Mesendoderm (in vitro differentiated cells): ENCODE measurements around the gene SFMBT1.

Source experiments
- DNase-seq: peaks from one replicate; pipeline ENCODE4 v3.0.0; 2013
- H2AK5ac ChIP-seq: 2 replicates; pipeline ENCODE4 v1.6.1; 2013; ENCODE audit warnings: low read length, inconsistent platforms
- H2BK120ac ChIP-seq: 2 replicates; pipeline ENCODE4 v1.6.1; 2013; ENCODE audit warnings: low read depth, mild to moderate bottlenecking, low read length, moderate library complexity, mixed read lengths
- H2BK15ac ChIP-seq: replicated peaks from 2 replicates; pipeline ENCODE4 v1.6.1; 2013; ENCODE audit warnings: low read depth, mild to moderate bottlenecking, moderate library complexity
- H2BK5ac ChIP-seq: 2 replicates; pipeline ENCODE4 v1.6.1; 2013; ENCODE audit warnings: low read length, inconsistent platforms
- H3K18ac ChIP-seq: 2 replicates; pipeline ENCODE4 v1.6.1; 2013; ENCODE audit warnings: mild to moderate bottlenecking, low read length, mixed read lengths
- H3K23ac ChIP-seq: one replicate; pipeline ENCODE4 v1.6.1; 2013; ENCODE audit warnings: low read length
- H3K27ac ChIP-seq: 2 replicates; pipeline ENCODE4 v1.5.1; 2013; ENCODE audit warnings: low read depth, mild to moderate bottlenecking, inconsistent platforms, low read length, moderate library complexity
- H3K27me3 ChIP-seq: 2 replicates; pipeline ENCODE4 v1.6.1; 2013; ENCODE audit warnings: low read length, control low read depth, mild to moderate bottlenecking, inconsistent platforms; ENCODE audit not compliant: insufficient read depth, poor library complexity
- H3K36me3 ChIP-seq: 2 replicates; pipeline ENCODE4 v1.6.1; 2013; ENCODE audit warnings: low read length, inconsistent platforms; ENCODE audit not compliant: control insufficient read depth, insufficient read depth
- H3K4ac ChIP-seq: one replicate; pipeline ENCODE4 v1.6.1; 2013; ENCODE audit warnings: low read depth, mild to moderate bottlenecking, low read length, moderate library complexity
- H3K4me1 ChIP-seq: 2 replicates; pipeline ENCODE4 v1.6.1; 2013; ENCODE audit warnings: low read depth, low read length, inconsistent platforms; ENCODE audit not compliant: control insufficient read depth
- H3K4me2 ChIP-seq: 2 replicates; pipeline ENCODE4 v1.6.1; 2013; ENCODE audit warnings: low read length
- H3K4me3 ChIP-seq: 2 replicates; pipeline ENCODE4 v1.5.1; 2013; ENCODE audit warnings: mild to moderate bottlenecking, low read length
- H3K56ac ChIP-seq: one replicate; pipeline ENCODE4 v1.6.1; 2013; ENCODE audit warnings: low read length
- H3K79me1 ChIP-seq: 2 replicates; pipeline ENCODE4 v1.6.1; 2013; ENCODE audit warnings: low read length, inconsistent platforms
- H3K79me2 ChIP-seq: 2 replicates; pipeline ENCODE4 v1.6.1; 2013; ENCODE audit warnings: mild to moderate bottlenecking, low read length; ENCODE audit not compliant: control insufficient read depth, insufficient read depth
- H3K9ac ChIP-seq: 2 replicates; pipeline ENCODE4 v1.6.1; 2013; ENCODE audit warnings: low read length, inconsistent platforms
- H4K5ac ChIP-seq: one replicate; pipeline ENCODE4 v1.6.1; 2013; ENCODE audit warnings: low read length
- H4K8ac ChIP-seq: one replicate; pipeline ENCODE4 v1.6.1; 2013; ENCODE audit warnings: low read depth, mild to moderate bottlenecking, control low read depth, low read length, moderate library complexity
- WGBS: extraction: QIAGEN DNeasy Blood & Tissue Kit; methylation state at CpG from one replicate; pipeline ENCODE4 v1.1.7; 2013; ENCODE audit warnings: low lambda C conversion rate, missing lambda C conversion rate; ENCODE audit not compliant: insufficient coverage; ENCODE audit errors: extremely low coverage; 5-methylcytosine and 5-hydroxymethylcytosine counted together

Gene SFMBT1

DNA sequence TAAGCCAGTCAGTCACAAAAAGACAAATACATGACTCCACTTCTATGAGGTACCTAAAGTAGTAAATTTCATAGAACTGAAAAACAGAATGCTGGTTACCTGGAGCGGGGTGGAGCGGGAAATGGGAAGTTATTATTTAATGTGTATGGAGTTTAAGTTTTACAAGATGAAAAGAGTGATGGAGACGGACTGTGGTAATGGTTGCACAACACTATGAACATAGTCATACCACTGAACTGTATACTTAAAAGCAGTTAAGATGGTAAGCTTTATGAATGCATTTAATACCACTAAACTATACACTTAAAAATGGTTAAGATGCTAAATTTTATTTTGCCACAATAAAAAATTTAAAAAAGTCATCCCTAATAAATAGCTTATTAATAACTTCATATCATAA, 23.2 kb downstream of the SFMBT1 start:
- Histone ChIP-seq H3K4me2 (no peak overlapping the region), H3K79me2 (no peaks in the 10 kb centered on the region), H3K23ac (no peak overlapping the region), H4K5ac (no peak overlapping the region), H3K36me3 (no peaks in the 10 kb centered on the region), H3K79me1 (no peaks in the 10 kb centered on the region), H3K4ac (no peak overlapping the region), H3K4me1 (peaks cover 3% of the 10 kb centered on the region), H2BK15ac (no peak overlapping the region), H2BK5ac (no peak overlapping the region), H2BK120ac (no peak overlapping the region), H4K8ac (no peak overlapping the region), H3K27me3 (no peaks in the 10 kb centered on the region), H2AK5ac (no peak overlapping the region), H3K56ac (no peak overlapping the region), H3K27ac (no peak overlapping the region), H3K4me3 (no peak overlapping the region), H3K18ac (no peak overlapping the region), H3K9ac (no peak overlapping the region)
- WGBS: 100% methylated on average over 3 of the region's 3 CpGs
- no peak for DNase-seq

DNA sequence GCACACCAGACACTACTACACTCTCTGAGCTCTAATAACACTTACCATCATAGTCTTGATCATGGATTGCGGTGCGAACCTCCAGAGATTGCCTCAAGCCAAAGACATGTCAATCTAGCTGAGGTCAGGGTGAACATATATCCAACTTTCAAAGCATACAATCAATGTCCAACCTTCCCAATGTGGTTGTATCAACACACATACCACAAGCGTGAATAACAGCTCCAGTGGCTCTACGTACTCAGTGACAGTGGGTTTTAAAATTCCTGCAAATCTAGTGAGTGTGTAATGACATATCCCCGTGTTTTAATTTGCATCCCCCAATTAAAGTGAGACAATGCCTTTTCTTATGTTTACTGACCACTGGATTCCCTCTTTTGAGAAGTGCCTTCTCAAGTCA, 29.6 kb downstream of the SFMBT1 start:
- Histone ChIP-seq H2AK5ac (no peak overlapping the region), H3K36me3 (no peaks in the 10 kb centered on the region), H3K27me3 (no peaks in the 10 kb centered on the region), H3K4me3 (no peak overlapping the region), H3K27ac (no peak overlapping the region), H3K4ac (no peak overlapping the region), H3K23ac (no peak overlapping the region), H4K5ac (no peak overlapping the region), H2BK15ac (no peak overlapping the region), H3K4me1 (peaks cover 3% of the 10 kb centered on the region), H2BK5ac (no peak overlapping the region), H2BK120ac (no peak overlapping the region), H3K79me1 (no peaks in the 10 kb centered on the region), H3K56ac (no peak overlapping the region), H3K4me2 (no peak overlapping the region), H3K79me2 (no peaks in the 10 kb centered on the region), H3K9ac (no peak overlapping the region), H4K8ac (no peak overlapping the region), H3K18ac (no peak overlapping the region)
- no peak for DNase-seq
- WGBS: no CpG with 5 or more reads among the region's 5 CpGs

DNA sequence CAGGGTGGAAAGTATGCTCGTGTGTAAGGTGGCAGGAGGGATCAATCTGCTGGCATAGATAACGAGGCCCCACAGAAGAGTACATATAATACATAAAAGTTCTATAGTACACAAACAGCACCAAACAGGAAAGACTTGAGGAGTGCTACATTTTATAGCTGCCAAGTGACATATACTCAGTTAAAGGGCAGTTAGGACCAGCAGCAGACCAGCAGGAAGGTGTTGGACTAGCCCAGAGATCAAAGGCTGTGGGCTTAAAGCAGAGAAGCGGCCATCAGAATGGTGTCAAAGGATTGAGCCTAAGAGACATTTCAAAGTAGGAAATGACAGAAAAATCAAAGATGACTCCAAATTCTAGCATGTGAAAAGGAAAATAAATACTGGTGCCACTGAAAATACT, 34.5 kb downstream of the SFMBT1 start:
- H3K9ac ChIP-seq: no peak overlapping the region
- no peak overlapping the region for H3K18ac ChIP-seq
- H3K4me1 ChIP-seq: no peaks in the 10 kb centered on the region
- H3K79me2 ChIP-seq: no peaks in the 10 kb centered on the region
- H3K27ac ChIP-seq: no peak overlapping the region
- H3K4ac ChIP-seq: no peak overlapping the region
- H2AK5ac ChIP-seq: no peak overlapping the region
- no peak overlapping the region for H4K8ac ChIP-seq
- no peak overlapping the region for H3K56ac ChIP-seq
- H2BK15ac ChIP-seq: no peak overlapping the region
- no peak overlapping the region for H3K4me3 ChIP-seq
- no peak overlapping the region for H2BK120ac ChIP-seq
- no peak for DNase-seq
- no peak overlapping the region for H4K5ac ChIP-seq
- no peak overlapping the region for H3K4me2 ChIP-seq
- H3K23ac ChIP-seq: no peak overlapping the region
- H2BK5ac ChIP-seq: no peak overlapping the region
- H3K27me3 ChIP-seq: no peaks in the 10 kb centered on the region
- WGBS: no CpG with 5 or more reads among the region's 3 CpGs
- H3K36me3 ChIP-seq: no peaks in the 10 kb centered on the region
- no peaks in the 10 kb centered on the region for H3K79me1 ChIP-seq

DNA sequence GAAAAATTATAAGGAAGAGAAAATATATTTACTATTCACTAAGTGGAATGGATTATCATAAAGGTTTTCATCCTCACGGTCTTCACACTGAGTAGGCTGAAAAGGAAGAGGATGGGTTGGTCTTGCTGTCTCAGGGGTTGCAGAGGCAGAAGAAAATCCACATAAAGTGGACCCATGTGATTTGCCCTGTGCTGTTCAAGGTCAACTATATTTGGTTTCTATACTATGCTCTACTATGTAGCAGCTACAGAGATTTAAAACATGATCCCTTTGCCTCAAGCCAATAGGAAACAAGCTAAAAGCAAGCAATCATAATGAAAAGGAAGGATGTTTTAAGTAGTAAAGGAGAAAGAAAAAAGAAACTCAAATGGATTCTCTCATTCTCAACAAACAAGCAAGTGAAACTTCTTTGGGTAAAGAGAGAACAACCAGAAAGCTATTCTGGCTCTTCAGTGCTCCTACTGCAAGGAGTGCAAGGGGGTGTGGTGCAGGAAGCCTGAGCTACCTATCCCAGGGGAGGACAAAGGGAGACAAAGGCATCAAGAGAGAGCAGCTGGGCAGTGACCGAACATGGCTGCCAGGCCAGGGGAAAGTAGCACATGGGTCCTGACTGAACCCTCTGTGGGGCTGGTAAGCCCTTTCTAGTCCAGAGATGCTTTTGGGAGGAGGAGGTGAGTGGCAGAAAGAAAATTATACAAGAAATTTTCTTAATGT, 35.9 kb downstream of the SFMBT1 start:
- Histone ChIP-seq H3K79me2 (no peaks in the 10 kb centered on the region), H3K4ac (no peak overlapping the region), H3K56ac (no peak overlapping the region), H4K5ac (no peak overlapping the region), H3K36me3 (no peaks in the 10 kb centered on the region), H3K18ac (no peak overlapping the region), H3K27ac (no peak overlapping the region), H2BK120ac (no peak overlapping the region), H2BK15ac (no peak overlapping the region), H3K23ac (no peak overlapping the region), H4K8ac (no peak overlapping the region), H3K27me3 (no peaks in the 10 kb centered on the region), H2AK5ac (no peak overlapping the region), H3K4me2 (no peak overlapping the region), H3K4me1 (no peaks in the 10 kb centered on the region), H3K79me1 (no peaks in the 10 kb centered on the region), H2BK5ac (no peak overlapping the region), H3K9ac (no peak overlapping the region), H3K4me3 (no peak overlapping the region)
- peak; percentile 6 for DNase-seq
- no CpG with 5 or more reads among the region's 2 CpGs for WGBS

DNA sequence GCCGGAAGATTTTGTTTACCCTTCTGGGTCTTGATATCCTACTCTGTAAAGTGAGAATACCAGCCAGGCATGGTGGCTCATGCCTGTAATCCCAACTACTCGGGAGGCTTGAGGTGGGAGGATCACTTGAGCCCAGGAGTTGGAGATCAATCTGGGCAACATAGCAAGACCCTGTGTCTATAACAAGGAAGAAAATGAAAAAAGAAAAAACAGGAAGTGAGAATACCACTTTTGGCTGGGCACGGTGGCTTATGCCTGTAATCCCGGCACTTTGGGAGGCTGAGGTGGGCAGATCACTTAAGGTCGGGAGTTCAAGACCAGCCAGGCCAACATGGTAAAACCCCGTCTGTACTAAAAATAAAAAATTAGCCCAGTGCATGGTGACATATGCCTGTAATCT, 36.9 kb downstream of the SFMBT1 start:
- DNase-seq: no peak
- H3K36me3 ChIP-seq: no peaks in the 10 kb centered on the region
- H3K4me2 ChIP-seq: no peak overlapping the region
- H3K27ac ChIP-seq: no peak overlapping the region
- H3K79me2 ChIP-seq: no peaks in the 10 kb centered on the region
- no peak overlapping the region for H2BK5ac ChIP-seq
- no peak overlapping the region for H4K8ac ChIP-seq
- H3K23ac ChIP-seq: no peak overlapping the region
- no peak overlapping the region for H2BK120ac ChIP-seq
- H2AK5ac ChIP-seq: no peak overlapping the region
- no peaks in the 10 kb centered on the region for H3K27me3 ChIP-seq
- H3K4me1 ChIP-seq: no peaks in the 10 kb centered on the region
- H4K5ac ChIP-seq: no peak overlapping the region
- no peak overlapping the region for H3K9ac ChIP-seq
- no peak overlapping the region for H3K56ac ChIP-seq
- no peak overlapping the region for H2BK15ac ChIP-seq
- WGBS: no CpG with 5 or more reads among the region's 6 CpGs
- no peaks in the 10 kb centered on the region for H3K79me1 ChIP-seq
- no peak overlapping the region for H3K4ac ChIP-seq
- H3K4me3 ChIP-seq: no peak overlapping the region
- H3K18ac ChIP-seq: no peak overlapping the region
